NCI-H1417 treated with DMSO at 0.1 percent for 48 hours (cell line): ENCODE data around the gene CAPZB.

Experiments
- DNase-seq: peaks from one replicate; lab custom pipeline; 2025; lab: John Stamatoyannopoulos, UW

Gene CAPZB

DNA sequence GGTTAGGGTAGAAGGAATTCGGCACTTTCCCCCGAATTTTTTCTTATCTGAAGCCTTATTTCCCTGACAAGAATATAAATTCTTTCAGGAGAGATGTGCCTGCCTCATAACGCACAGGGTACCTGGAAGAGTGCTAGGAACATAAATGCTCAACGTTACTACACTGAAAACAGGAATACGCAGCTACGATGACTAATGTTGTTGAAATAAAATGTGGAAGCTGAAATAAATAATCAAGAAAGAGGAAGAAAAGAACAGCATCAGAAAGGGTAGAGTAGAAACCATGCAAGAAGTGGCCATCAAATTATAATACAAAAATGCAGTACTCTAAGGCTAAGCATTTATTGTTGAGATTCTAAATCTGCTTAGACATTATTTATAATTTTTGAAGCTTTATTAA lies 139.3 kb downstream of the CAPZB start:
- no peak for DNase-seq

DNA sequence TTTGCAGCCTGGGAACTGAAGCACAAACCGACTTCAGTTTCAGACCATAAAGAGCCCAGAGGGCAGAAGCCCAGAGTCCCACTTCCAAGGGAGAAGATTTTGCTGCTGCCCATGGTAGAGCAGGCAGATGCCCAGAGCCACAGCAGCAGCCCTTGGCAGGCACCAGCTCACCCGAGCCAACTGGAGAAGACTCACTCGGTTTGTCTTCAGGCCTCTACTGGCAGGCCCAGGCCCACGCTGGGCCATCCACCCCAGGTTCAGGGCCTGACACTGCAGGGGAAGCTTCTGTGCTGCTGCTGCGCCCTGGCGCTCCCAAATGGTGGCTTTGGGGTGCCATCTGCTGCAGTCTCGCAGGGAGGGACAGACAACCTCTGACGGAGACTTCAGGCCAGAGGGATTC lies 139.9 kb downstream of the CAPZB start:
- DNase-seq: no peak

GRCh38 chr1:19344831-19345230 lies 140.5 kb downstream of the CAPZB start:
- no peak for DNase-seq

DNA sequence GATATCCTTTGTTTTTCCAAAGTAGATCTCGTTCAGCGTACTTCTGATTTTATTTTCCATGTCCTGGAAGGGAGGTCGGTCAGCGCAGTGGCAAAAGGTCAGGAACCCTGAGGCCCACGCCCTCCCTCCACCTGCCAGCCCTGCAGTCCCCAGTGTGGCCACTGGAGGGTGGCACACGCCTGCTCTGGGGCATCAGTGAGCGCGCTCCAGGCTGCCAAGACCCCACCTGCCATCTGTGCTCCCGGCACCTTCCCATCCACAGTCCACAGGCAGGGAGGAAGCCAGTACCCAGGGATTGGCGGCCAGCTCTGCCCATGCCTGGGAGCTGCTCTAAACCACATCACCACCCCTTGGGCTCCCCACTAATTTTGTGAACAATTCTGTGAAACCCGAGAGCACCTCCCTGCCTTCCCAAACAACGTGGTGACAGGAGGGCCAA lies 140.9 kb downstream of the CAPZB start:
- no peak for DNase-seq

- DNase-seq: no peak
Observed at GRCh38 chr1:19343617-19344350, 141.6 kb downstream of the CAPZB start.

- no peak for DNase-seq
Observed at GRCh38 chr1:19342894-19343616, 142.3 kb downstream of the CAPZB start.

GRCh38 chr1:19342062-19342750 lies 143.1 kb downstream of the CAPZB start:
- no peak for DNase-seq

GRCh38 chr1:19341201-19342061 lies 143.9 kb downstream of the CAPZB start:
- no peak for DNase-seq

- DNase-seq: no peak
Observed at GRCh38 chr1:19340387-19340937, 144.9 kb downstream of the CAPZB start.

DNA sequence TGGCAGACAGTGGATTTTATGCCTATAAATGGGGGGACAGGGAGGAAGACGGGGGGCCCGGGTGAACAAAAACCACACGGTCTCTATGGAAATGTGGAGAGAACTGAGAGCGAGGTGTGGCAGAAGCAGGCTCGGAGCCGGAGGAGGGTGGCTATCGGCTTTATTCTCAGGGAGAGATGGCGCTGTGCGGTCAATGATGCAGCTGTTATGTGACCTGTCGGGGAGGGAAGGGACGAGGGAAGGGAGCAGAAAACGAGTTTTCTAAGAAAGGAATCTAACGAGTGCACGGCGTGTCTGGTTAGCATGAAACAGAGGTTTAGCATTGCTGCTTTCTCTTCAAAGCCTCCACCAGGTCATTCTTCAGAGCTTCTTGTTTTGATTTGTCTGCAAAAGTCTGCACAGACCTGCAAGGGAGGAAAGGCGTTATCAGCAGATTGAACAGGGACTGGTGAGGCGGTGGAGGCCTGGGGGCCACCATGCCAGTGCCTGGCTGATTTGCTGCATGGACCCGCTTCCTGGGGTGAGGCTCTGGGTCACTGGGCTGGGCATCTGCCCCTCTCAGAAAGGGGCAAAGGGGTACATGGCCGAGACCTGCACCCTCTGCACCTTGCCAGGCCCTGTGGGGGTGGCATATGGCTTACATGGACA lies 146.0 kb downstream of the CAPZB start:
- no peak for DNase-seq

DNA sequence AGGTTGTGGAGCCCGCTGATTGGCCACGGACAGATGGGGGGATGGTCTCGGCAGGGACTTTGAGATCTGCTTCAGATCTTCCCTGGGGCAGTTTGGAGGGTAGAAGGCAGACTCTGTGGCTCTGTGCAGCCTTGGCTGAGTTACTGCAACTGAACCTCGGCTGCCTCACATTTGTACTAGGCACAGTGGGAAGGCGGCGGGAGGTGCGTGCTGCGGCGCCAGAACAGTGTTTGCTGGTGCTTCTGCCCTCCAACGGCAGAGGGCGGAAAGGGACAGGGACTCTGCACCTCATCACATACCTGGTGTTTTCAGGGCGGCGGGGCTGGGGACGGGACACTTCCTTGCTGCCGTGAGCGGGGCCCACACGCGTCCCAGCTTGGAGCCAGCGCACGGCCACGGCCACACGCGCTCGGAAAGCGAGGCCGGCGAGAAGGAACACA lies 147.0 kb downstream of the CAPZB start:
- DNase-seq: no peak

DNA sequence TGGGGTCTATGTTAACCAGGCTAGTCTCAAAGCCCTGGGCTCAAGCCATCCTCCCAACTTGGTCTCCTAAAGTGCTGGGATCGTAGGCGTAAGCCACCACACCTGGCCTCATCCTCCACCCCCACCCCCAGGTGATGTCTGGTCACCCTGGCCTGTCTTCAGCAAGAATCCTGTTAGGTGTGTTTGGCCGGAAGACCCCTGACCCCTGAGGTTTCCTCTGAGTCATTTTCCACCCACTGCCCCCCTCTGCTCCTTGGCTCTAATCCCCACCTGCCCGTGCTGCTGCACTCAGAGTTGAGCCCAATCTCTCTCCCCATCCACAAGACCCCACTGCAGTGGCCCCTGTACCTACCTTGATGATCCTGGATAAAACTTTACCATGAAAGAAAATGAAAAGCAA lies 148.1 kb downstream of the CAPZB start:
- no peak for DNase-seq

- DNase-seq: no peak
Observed at GRCh38 chr1:19336543-19336942, 148.8 kb downstream of the CAPZB start.

DNA sequence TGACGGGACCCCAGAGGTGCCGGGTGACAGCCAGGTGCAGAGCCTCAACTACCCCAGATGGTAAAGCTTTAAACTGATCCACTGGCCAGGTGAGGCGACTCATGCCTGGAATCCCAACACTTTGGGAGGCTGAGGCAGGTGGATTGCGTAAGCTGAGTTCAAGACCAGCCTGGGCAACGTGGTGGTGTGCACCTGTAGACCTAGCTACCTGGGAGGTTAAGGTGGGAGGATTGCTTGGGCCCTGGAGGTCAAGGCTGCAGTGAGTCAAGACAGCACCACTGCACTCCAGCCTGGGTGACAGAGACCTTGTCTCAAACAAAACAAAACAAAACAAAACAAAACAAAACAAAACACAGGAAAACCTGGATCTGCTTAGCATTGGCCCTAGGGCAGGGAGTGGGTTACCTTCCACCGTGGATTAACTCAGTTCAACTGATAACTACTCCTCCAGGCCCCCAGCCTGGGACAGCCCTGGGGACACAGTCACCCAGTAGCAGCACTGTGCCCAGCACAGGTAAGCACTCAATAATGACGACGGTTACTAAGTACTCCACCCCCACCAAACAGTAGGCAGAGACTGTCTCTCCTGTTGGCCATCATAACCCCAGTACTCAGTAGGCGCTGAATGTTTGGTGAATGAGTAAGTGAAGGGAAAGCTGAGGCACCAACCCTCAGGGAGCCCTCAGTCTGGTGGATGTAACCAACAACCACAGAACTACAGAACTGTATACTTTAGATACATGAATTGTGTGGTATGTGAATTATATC lies 151.6 kb downstream of the CAPZB start:
- DNase-seq: no peak

DNA sequence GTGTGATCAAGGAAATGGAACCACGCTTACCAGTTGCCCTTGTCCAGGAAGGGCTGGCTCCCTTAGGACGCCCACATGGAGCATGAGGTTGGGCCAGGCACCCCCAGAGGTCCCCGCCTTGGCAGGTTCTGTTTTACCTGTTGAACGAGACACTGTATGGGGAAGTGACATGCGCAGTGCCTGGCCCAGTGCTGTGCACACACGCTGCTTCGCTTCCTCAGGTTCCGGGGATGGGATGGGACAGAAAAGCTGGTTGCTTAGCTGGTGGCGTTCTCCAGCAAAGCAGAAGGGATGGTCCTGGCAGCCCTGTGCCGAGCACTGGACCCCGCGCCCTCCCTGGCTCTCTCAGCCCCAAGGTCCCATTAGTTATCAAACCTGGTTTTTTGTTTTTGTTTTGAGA lies 152.5 kb downstream of the CAPZB start:
- no peak for DNase-seq

- no peak for DNase-seq
Observed at GRCh38 chr1:19331262-19331878, 154.0 kb downstream of the CAPZB start.

DNA sequence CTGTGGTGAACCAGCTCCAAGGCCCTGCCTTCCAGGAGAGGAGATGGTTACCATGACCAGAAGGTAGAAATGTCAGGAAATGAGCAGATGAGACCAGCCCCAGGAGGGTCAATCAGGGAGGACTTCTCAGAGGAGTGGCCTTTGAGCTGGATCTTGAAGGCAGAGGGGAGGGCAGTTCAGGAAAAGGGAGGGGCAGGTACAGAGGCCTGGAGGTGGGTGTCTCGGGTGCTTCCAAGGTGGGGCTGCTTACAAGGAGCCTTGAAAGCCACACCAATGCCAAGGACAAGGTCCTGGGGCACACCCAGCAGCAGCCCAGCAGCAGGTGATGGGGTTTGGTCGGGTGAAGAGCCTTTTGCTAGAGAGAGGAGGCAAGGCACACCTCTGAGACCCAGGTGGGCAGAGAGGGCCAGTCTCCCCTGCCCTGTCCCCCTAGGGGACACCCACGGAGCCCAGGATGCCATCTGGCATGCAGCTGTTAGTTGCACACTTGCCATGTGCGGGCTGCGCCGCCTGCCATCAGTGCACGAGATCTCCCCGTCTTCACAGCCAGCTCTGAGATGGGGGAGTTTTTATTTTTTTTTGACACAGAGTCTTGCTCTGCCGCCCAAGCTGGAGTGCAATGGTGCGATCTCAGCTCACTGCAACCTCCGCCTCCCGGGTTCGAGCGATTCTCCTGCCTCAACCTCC lies 154.7 kb downstream of the CAPZB start:
- DNase-seq: no peak

DNA sequence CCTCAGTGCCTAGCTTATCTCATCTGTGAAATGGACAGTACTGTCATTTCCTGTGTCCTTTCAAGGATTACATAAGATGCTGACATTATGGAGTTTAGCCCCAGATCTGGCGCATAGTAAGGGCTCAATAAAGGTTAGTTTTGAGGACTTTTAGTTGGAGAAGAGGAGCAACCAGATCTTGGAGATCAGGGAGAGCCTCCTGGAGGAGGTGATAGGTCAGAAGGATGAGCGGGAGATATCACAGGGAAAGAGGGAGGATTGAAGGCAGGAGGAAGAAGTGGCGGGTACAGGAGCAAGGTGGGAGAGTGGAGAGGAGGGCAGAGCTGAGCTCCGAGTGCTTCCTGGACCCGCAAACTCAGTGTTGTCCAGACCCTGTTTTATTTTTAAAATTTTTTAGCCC lies 155.7 kb downstream of the CAPZB start:
- no peak for DNase-seq

DNA sequence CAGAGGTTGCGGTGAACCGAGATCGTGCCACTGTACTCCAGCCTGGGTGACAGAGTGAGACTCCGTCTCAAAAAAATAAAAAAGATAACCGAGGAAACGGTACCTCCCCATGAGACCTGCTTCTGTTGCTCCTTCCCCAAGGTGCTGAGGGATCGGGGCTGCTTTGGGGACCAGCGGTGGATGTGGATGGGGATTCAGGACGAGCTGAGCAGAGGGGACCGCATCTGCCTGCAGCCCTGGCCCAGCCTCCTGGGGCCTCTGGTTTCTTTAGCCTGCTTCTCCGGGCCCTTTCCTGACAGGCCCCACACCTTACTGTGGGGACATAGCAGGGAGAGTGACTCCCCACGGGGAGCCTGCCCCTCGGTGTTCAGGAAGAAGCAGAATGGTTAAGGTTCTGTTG lies 156.2 kb downstream of the CAPZB start:
- DNase-seq: no peak
